D721Med (cell line): Measurements from ENCODE around the gene ABCB11.

Experiments used
- DNase-seq: peaks from one replicate; pipeline ENCODE4 v3.0.0; 2011; ENCODE audit warnings: low spot score; ENCODE audit not compliant: insufficient read length
- FAIRE-seq: peaks from 2 replicates; lab custom pipeline; 2011; peaks lifted over from hg19 to GRCh38; lab: Jason Lieb, UNC
- TF ChIP-seq, protein P1 (sequence below): IDR thresholded peaks from 2 replicates; pipeline ENCODE4 v1.5.1; 2012; ENCODE audit warnings: mild to moderate bottlenecking, control low read depth; ENCODE audit not compliant: insufficient read depth; ENCODE audit errors: missing control alignments

The ABCB11 gene

GRCh38 chr2:169039702-169040101 lies 8.6 kb upstream of the ABCB11 start:
- DNase-seq (no peak), FAIRE-seq (no peak)
- TF ChIP-seq, protein P1, sequence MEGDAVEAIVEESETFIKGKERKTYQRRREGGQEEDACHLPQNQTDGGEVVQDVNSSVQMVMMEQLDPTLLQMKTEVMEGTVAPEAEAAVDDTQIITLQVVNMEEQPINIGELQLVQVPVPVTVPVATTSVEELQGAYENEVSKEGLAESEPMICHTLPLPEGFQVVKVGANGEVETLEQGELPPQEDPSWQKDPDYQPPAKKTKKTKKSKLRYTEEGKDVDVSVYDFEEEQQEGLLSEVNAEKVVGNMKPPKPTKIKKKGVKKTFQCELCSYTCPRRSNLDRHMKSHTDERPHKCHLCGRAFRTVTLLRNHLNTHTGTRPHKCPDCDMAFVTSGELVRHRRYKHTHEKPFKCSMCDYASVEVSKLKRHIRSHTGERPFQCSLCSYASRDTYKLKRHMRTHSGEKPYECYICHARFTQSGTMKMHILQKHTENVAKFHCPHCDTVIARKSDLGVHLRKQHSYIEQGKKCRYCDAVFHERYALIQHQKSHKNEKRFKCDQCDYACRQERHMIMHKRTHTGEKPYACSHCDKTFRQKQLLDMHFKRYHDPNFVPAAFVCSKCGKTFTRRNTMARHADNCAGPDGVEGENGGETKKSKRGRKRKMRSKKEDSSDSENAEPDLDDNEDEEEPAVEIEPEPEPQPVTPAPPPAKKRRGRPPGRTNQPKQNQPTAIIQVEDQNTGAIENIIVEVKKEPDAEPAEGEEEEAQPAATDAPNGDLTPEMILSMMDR: no peak

GRCh38 chr2:169038338-169038757 lies 7.2 kb upstream of the ABCB11 start:
- no peak for DNase-seq
- TF ChIP-seq, protein P1: no peak
- no peak for FAIRE-seq

DNA sequence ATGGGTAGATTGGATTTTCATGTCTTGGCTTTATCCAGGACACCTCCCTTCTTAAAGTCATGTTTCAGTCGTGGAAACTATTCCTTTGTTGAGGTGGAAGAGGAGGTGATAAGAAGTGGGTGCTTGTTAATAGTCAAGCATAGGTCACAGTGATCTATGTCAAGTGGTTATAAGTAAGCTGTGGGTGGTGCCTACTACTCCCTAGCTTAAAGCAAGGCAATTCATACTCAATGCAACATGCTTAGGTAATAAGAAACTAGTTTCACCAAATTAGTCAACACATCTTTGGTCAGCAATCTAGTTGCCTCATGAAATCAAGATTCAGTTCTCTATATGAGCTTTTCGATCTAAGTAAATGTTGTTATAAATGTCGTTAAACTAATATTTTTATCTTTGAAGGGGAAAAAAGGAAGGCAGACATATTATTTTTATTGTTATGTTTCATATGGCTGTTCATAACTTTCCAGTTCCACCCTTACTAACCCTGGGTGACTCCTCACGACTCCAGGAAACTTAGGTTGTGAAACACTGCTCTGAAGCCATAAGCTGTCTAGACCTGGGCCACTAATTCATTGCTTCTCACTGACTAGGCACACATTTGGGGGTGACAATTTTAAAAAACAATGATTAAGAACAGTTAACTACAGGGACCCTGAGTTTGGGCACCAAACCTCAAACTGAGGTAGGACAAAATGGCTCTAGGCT lies 5.8 kb upstream of the ABCB11 start:
- FAIRE-seq (no peak), DNase-seq (no peak)
- TF ChIP-seq, protein P1: no peak

GRCh38 chr2:169035887-169036286 lies 4.8 kb upstream of the ABCB11 start:
- TF ChIP-seq, protein P1: no peak
- FAIRE-seq (no peak), DNase-seq (no peak)

- DNase-seq (no peak), FAIRE-seq (no peak)
- TF ChIP-seq, protein P1: no peak
These were observed 3.9 kb upstream of the ABCB11 start for GRCh38 chr2:169034984-169035544.

DNA sequence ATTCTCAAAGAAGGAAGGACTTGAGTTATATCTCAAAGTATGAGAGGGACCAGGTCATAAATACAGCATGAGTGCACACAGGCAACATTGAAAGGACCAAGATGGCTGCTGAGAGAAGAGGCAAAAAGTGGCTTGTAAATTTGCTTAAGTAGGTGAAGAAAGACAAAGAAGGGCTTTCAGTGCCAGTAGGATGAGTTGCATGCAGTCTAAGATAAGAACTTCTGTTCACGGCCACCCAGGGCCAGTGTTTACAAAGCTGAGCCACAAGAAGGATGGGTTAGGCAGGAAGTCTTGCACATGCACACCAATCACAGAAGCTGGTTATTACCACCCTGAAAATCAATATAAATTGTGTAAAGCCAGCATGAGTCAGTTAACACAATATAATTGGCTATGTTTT lies 3.1 kb upstream of the ABCB11 start:
- TF ChIP-seq, protein P1: no peak

DNA sequence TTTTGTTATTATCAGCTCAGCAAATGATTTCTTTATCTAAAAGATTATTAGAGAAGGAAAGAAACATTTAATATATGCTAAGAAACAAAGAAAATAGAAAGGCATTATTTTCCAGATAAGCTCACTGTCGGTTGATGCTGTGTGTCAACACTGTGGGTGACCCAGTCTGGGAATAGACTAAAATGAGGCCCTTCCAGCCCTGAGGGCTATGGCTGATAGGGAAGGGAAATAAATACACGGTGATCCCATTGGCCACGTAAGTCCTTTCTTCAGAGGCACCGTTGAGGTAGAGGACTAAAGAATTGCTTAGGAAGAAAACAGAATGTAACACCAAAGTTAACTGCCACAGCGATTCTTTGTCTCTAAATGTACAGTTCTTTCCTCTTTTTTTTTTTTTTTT lies 1.8 kb downstream of the ABCB11 start:
- DNase-seq (no peak), FAIRE-seq (no peak)
- TF ChIP-seq, protein P1: no peak

More for the DNA sequence above, 3.1 kb upstream of the ABCB11 start:
- DNase-seq (no peak), FAIRE-seq (no peak)
